ENCODE measurements around the gene SLC39A11. TPM values are rescaled to one million over a fixed set of nuclear protein-coding genes. Genes with fewer than 3 reads are reported as not detected.
"Not testable (repeated sequence)": the region's sequence is repeated elsewhere in the genome, so short reads cannot be mapped to it uniquely, and the experiment has no call there.

Gene SLC39A11
- total RNA-seq, 6 donors from 2014 or later = 16.3 to 57.6 (median 29.5) TPM

DNA sequence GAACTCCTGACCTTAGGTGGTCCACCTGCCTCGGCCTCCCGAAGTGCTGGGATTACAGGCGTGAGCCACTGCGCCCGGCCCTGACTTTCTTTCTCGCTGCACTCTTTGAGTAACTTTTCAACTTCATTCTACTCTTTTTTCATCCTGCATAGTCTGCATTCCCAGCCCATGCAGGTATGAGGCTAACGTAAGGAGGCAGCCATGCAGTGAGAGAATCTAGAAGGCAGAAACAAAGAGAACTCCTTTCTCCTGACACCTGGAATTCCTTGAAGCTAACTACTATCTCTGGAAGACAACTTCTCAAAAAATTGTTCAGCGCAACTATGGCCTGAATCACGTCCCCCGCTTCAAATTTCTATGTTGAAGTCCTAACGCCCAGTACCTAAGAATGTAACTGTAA is 152.0 kb downstream of the SLC39A11 start:
- ATAC-seq (ENCODE audit: low FRiP score in 2 of 2) (no peak), DNase-seq (no peak)
- Histone ChIP-seq H3K4me1 (no peaks in the 10 kb centered on the region), H3K27me3 (no peaks in the 10 kb centered on the region), H3K27ac (no peak overlapping the region), H3K9me3 (no peaks in the 10 kb centered on the region), H3K36me3 (peaks cover 0 to under 1% (median 0%) of the 10 kb centered on the region in 4 donors), H3K4me3 (no peak overlapping the region)
- 95 to 96% methylated on average over 11 of the region's 11 CpGs for WGBS, 2 donors
- TF ChIP-seq POLR2A (IDR thresholded peaks at IDR 0.05) = no peak
- TF ChIP-seq, protein P1, sequence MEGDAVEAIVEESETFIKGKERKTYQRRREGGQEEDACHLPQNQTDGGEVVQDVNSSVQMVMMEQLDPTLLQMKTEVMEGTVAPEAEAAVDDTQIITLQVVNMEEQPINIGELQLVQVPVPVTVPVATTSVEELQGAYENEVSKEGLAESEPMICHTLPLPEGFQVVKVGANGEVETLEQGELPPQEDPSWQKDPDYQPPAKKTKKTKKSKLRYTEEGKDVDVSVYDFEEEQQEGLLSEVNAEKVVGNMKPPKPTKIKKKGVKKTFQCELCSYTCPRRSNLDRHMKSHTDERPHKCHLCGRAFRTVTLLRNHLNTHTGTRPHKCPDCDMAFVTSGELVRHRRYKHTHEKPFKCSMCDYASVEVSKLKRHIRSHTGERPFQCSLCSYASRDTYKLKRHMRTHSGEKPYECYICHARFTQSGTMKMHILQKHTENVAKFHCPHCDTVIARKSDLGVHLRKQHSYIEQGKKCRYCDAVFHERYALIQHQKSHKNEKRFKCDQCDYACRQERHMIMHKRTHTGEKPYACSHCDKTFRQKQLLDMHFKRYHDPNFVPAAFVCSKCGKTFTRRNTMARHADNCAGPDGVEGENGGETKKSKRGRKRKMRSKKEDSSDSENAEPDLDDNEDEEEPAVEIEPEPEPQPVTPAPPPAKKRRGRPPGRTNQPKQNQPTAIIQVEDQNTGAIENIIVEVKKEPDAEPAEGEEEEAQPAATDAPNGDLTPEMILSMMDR (IDR thresholded peaks at IDR 0.05) = no peak

DNA sequence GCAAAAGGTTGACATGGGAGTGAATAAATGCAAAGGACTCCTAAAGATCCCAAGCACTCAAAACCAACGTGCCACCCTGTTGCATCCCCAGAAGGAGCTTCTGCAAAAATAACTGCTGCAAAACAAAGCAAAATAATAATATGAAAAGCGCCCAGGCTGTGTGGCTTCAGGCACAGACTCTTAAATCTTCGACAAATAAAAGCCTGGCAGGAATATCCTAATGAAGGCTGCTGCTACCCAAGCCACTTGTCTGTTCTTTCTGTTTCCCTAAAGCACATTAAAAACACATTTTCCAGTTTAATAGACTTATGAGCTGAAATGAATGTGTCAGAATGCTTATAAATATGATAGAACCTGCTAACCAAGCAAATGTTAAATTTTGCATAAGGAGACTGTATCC is 154.0 kb downstream of the SLC39A11 start:
- TF ChIP-seq, protein P1 (IDR thresholded peaks at IDR 0.05) = no peak
- TF ChIP-seq POLR2AphosphoS5 (IDR thresholded peaks at IDR 0.05) = no peak
- TF ChIP-seq EP300 (IDR thresholded peaks at IDR 0.05) = no peak
- TF ChIP-seq POLR2A (IDR thresholded peaks at IDR 0.05) = no peak
- no peak for ATAC-seq (ENCODE audit: low FRiP score in 2 of 2)
- no peaks in the 10 kb centered on the region for H3K9me3 ChIP-seq
- no peak for DNase-seq
- WGBS, 2 donors = 71 to 83% methylated on average over 3 of the region's 3 CpGs
- no peak overlapping the region for H3K4me3 ChIP-seq
- H3K27me3 ChIP-seq = no peaks in the 10 kb centered on the region
- no peaks in the 10 kb centered on the region for H3K36me3 ChIP-seq
- no peaks in the 10 kb centered on the region for H3K4me1 ChIP-seq
- no peak overlapping the region for H3K27ac ChIP-seq

DNA sequence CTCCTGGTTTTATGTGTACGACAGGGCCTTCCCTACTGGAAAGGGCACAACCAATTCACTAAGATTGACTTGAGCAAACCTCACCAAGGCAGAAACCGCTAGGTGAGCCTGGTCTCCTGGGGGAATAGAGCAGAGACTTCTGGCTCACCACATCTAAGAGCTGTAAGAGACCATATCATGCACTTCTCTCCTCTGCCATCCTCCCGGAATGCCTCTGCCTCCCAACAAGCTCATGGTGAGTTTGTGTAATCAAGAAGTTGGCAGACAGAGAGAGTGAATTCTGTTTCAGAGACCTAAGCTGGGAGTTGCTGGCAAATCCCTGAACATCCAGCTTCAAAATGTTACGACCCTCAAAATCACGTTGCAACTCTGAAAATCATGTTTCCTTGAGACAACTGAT is 154.8 kb downstream of the SLC39A11 start:
- TF ChIP-seq POLR2A (IDR thresholded peaks at IDR 0.05) = no peak
- TF ChIP-seq, protein P1 (IDR thresholded peaks at IDR 0.05) = no peak
- TF ChIP-seq EP300 (IDR thresholded peaks at IDR 0.05) = no peak
- TF ChIP-seq POLR2AphosphoS5 (IDR thresholded peaks at IDR 0.05) = no peak
- ATAC-seq (ENCODE audit: low FRiP score in 2 of 2) (no peak), DNase-seq (no peak)
- H3K36me3 ChIP-seq = no peaks in the 10 kb centered on the region
- H3K4me1 ChIP-seq = no peaks in the 10 kb centered on the region
- no peak overlapping the region for H3K27ac ChIP-seq
- H3K9me3 ChIP-seq = no peaks in the 10 kb centered on the region
- WGBS, 2 donors = 74 to 83% methylated on average over 5 of the region's 5 CpGs
- H3K27me3 ChIP-seq = no peaks in the 10 kb centered on the region
- H3K4me3 ChIP-seq = no peak overlapping the region

DNA sequence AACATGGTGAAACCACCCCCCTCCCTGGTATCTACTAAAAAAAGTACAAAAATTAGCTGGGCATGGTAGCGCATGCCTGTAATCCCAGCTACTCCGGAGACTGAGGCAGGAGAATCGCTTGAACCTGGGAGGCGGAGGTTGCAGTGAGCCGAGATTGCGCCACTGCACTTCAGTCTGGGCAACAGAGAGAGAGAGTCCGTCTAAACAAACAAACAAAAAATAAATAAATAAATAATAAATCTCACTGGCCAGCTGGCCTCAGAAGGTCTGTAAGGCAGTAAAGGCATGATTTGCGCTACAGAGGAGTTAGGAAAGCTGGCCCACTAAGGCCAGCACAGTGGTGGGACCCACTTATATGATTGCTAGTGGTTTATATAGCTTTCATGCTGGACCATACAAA is 155.2 kb downstream of the SLC39A11 start:
- H3K9me3 ChIP-seq; H3K36me3 ChIP-seq; DNase-seq; H3K27me3 ChIP-seq; H3K27ac ChIP-seq; ATAC-seq (ENCODE audit: low FRiP score in 2 of 2); H3K4me3 ChIP-seq; H3K4me1 ChIP-seq: not testable (repeated sequence)
- 93 to 94% methylated on average over 8 of the region's 8 CpGs for WGBS, 2 donors

DNA sequence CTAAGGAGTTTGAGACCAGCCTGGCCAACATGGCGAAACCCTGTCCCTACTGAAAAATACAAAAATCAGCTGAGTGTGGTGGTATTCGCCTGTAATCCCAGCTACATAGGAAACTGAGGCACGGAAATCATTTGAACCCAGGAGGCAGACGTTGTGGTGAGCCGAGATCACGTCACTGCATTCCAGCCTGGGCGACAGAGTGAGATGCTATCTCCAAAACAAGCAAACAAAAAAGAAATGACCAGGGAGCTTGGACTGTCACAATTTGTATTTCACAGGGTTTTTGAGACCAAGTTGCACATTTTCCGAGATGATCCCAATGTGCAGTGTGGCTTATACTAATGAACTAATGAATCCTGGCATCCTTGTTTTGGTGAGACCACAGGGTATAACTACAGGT is 156.5 kb downstream of the SLC39A11 start:
- Histone ChIP-seq H3K4me3 (no peak overlapping the region), H3K27ac (no peak overlapping the region), H3K27me3 (no peaks in the 10 kb centered on the region), H3K36me3 (no peaks in the 10 kb centered on the region), H3K4me1 (no peaks in the 10 kb centered on the region), H3K9me3 (no peaks in the 10 kb centered on the region)
- ATAC-seq (ENCODE audit: low FRiP score in 2 of 2) (no peak), DNase-seq (no peak)
- 94 to 97% methylated on average over 8 of the region's 8 CpGs for WGBS, 2 donors
- TF ChIP-seq, protein P1 (IDR thresholded peaks at IDR 0.05) = no peak
- no peak for TF ChIP-seq POLR2AphosphoS5 (IDR thresholded peaks at IDR 0.05)

All from upper lobe of left lung (tissue), 6 donors.